NOMO-1 treated with DMSO at 0.1 percent for 48 hours (cell line): ENCODE results near the gene NOS3.
"Not testable (repeated sequence)": the region's sequence is repeated elsewhere in the genome, so short reads cannot be mapped to it uniquely, and the experiment has no call there.

Experiments
- DNase-seq: peaks from one replicate; lab custom pipeline; 2025; ENCODE audit not compliant: unreplicated experiment; lab: John Stamatoyannopoulos, UW

The NOS3 gene

GRCh38 chr7:150997817-150998216 is 7.0 kb downstream of the NOS3 start:
- DNase-seq = no peak

DNA sequence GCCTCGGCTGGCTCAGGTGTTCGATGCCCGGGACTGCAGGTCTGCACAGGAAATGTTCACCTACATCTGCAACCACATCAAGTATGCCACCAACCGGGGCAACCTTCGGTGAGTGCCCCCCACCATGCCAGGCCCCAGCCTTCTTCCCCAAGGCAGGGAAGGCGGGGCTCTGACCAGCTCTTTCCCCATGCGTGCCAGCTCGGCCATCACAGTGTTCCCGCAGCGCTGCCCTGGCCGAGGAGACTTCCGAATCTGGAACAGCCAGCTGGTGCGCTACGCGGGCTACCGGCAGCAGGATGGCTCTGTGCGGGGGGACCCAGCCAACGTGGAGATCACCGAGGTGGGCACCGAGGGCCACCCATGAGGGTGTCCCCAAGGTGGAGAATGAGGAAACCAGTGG is 7.5 kb downstream of the NOS3 start:
- no peak for DNase-seq

GRCh38 chr7:150999001-150999400 is 8.2 kb downstream of the NOS3 start:
- DNase-seq = no peak

DNA sequence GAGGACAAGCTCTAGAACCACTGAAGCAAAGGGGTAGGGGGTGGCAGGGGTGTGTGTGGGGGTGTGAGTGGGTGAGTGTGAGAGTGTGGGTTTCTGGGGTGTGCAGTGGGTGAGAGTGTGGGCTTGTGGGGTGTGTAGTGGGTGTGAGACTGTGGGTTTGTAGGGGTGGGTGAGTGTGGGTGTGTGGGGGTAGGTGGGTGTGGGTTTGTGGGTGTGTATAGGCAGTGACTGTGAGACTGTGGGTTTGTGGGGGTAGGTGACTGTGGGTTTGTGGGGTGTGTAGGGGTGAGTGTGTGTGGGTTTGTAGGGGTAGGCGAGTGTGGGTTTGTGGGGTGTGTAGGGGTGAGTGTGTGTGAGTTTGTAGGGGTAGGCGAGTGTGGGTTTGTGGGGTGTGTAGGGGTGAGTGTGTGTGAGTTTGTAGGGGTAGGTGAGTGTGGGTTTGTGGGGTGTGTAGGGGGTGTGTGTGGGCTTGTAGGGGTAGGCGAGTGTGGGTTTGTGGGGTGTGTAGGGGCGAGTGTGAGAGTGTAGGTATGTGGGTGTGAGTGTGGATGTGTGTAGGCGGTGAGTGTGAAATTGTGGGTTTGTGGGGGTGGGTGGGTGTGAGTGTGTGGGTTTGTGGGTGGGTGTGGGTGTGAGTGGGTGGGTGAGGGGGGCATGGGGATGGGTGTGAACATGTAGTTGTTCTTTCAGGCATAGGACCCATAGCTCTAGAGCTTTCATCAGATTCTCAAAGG is 8.8 kb downstream of the NOS3 start:
- DNase-seq = no peak

GRCh38 chr7:151000897-151001495 is 10.2 kb downstream of the NOS3 start:
- no peak for DNase-seq

- DNase-seq = no peak
Observed at GRCh38 chr7:151001546-151001945, 10.7 kb downstream of the NOS3 start.

DNA sequence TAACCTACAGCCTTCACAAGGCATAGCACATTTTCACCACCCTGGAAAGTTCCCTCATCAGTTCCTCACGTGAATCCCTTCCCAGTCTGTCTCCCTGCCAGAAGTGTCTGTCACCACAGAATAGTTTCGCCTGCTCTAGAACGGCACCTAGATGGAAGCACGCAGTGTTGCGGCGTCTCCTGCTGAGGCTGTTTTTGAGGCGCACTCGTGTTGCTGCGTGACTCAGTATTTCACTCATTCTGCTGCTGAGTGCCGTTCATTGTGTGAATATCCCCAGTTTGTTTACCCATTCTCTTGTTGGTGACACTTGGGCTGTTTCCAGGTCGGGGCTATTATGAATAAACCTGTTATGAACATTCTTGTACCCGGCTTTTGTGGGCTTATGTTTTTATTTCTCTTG is 12.8 kb downstream of the NOS3 start:
- no peak for DNase-seq

DNA sequence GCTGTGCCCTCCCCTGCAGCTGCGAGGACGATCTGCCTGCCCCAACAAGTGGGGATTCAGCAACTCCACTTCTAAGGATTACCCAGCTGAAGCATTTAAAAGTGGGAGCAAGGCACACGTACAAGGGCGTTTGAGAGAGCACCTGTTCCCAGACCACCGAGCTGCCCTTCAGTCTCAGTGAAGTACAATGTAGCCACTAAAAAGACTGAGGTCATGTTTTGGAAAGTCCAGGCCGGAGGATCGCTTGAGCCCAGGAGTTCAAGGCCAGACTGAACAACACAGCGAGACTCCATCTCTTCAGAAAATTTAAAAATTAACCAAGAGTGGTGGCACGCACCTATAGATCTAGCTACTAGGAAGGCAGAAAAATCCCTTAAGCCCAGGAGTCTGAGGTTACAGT is 14.7 kb downstream of the NOS3 start:
- no peak for DNase-seq

- DNase-seq = no peak
Observed at GRCh38 chr7:151006590-151007300, 15.9 kb downstream of the NOS3 start.

GRCh38 chr7:151007469-151007898 is 16.7 kb downstream of the NOS3 start:
- DNase-seq = no peak

DNA sequence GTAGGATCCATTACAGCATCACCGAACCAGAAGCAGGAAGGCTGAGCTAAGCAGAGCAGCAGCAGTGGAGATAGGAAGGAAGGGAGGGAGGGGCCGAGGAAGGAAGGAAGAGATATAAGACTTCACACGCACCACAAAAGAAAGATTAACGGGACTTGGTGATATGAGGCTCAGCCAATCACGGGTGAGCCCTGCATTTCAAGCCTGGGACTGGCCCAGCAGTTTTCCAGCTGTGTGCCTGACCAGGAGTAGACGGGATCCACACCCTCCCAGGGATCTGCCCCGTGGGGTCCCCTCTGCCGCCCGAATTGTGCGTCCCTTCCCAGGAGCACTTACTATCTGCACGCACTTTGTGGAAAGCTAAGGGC is 17.3 kb downstream of the NOS3 start:
- DNase-seq = no peak

- peak; percentile 41 for DNase-seq
Observed at GRCh38 chr7:151008511-151009323, 17.9 kb downstream of the NOS3 start.

- no peak for DNase-seq
Observed at GRCh38 chr7:151009327-151010036, 18.7 kb downstream of the NOS3 start.

DNA sequence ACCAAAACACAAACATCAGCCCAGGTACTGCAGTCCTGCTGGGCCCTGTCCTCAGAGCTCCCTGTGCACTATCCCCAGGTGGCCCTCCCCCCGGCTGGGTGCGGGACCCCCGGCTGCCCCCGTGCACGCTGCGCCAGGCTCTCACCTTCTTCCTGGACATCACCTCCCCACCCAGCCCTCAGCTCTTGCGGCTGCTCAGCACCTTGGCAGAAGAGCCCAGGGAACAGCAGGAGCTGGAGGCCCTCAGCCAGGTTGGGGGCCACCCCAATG is 19.2 kb downstream of the NOS3 start:
- no peak for DNase-seq

DNA sequence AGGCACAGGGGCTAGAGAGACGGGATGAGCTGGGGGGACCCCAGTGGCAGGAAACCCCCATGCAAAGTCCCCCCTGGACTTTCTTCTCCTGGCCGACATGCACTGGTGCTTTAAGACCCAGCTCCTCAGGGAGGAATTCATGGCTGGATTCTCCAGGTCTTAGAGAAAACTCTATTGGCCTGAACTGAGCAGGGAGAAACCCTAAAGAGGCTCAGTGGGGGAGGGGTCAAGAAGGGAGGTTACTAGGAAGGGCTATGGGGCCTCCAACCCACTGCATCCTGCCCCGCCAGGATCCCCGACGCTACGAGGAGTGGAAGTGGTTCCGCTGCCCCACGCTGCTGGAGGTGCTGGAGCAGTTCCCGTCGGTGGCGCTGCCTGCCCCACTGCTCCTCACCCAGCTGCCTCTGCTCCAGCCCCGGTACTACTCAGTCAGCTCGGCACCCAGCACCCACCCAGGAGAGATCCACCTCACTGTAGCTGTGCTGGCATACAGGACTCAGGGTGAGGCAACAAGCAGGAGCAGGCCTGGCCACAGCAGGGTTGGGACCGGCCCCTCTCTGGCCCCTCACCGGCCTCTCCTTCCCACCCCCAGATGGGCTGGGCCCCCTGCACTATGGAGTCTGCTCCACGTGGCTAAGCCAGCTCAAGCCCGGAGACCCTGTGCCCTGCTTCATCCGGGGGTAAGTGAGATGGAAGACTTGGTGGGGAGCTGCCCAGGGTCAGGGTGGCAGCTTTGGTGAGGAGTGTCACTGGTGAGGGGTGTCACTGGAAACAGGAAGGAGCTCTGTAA is 19.7 kb downstream of the NOS3 start:
- no peak for DNase-seq

GRCh38 chr7:151011097-151011409 is 20.2 kb downstream of the NOS3 start:
- DNase-seq = no peak

DNA sequence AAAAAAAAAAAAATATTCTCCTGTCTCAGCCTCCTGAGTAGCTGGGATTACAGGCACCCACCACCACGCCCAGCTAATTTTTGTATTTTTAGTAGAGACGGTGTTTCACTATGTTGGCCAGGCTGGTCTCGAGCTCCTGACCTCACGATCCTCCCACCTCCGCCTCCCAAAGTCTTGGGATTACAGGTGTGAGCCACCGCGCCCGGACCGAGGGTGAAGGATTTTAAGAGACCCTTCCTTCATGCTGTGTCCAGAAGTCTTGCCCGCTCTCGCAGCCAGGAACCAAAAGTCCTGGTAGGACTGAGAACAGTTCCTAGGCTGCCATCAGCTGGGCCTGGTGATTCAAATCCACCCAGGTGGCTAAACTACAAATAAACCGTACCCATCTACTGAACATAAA is 20.8 kb downstream of the NOS3 start:
- not testable (repeated sequence) for DNase-seq

GRCh38 chr7:151012031-151012692 is 21.3 kb downstream of the NOS3 start:
- DNase-seq = no peak

GRCh38 chr7:151012911-151013347 is 22.1 kb downstream of the NOS3 start:
- DNase-seq = no peak

DNA sequence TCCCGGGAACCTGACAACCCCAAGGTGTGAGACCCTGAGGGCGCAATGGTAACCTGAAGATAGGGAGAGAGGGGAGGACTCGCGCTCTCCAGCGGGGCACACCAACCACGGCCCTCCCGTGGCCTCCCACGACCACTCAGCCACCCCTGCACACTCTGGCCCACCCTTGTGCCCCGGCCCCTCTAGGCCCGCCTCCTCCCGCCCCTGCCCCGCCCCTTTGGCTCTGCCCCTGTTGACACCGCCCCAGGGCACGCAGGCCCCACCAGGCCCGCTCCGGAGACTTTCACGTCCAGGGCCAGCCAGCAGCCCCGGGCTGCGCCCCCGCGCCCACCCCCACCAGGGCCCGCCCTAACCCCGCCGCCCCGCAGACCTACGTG is 22.5 kb downstream of the NOS3 start:
- no peak for DNase-seq
